DND-41 (cell line): Measurements from ENCODE around the gene ALDH5A1.

Experiments
- EZH2 ChIP-seq: IDR thresholded peaks from 3 replicates; pipeline ENCODE4 v1.6.1; 2012; ENCODE audit warnings: borderline replicate concordance, low read depth, mild to moderate bottlenecking, moderate library complexity, low read length, inconsistent platforms; ENCODE audit not compliant: severe bottlenecking
- TF ChIP-seq, protein P1 (sequence below): IDR thresholded peaks from 2 replicates; pipeline ENCODE4 v1.5.1; 2012; ENCODE audit warnings: borderline replicate concordance, low read length, moderate library complexity, mild to moderate bottlenecking; ENCODE audit not compliant: poor library complexity, severe bottlenecking; ENCODE audit errors: extremely low read depth

DNA sequence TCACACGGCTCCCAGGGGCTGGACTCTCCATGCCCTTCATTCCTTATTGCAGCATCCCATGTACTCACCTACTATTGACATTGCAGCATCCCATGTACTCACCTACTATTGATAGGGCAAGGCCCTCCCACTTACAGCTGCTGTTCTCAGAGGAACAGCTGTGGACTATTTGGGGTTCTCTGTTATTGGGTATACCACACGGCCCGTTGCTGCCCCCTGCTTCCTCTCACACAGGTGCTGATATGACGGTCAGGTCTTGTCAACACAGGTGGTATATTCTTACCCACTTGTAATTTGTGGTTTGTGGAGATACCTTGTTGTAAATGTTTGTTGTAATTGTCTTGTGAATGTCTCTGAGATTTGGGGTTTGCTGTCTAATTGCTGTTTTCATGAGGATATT is 18.8 kb downstream of the ALDH5A1 start:
- TF ChIP-seq, protein P1, sequence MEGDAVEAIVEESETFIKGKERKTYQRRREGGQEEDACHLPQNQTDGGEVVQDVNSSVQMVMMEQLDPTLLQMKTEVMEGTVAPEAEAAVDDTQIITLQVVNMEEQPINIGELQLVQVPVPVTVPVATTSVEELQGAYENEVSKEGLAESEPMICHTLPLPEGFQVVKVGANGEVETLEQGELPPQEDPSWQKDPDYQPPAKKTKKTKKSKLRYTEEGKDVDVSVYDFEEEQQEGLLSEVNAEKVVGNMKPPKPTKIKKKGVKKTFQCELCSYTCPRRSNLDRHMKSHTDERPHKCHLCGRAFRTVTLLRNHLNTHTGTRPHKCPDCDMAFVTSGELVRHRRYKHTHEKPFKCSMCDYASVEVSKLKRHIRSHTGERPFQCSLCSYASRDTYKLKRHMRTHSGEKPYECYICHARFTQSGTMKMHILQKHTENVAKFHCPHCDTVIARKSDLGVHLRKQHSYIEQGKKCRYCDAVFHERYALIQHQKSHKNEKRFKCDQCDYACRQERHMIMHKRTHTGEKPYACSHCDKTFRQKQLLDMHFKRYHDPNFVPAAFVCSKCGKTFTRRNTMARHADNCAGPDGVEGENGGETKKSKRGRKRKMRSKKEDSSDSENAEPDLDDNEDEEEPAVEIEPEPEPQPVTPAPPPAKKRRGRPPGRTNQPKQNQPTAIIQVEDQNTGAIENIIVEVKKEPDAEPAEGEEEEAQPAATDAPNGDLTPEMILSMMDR = no peak
- TF ChIP-seq EZH2 = no peak
